Endothelial cell (in vitro differentiated cells): ENCODE measurements around the gene CPA2. TPM values are rescaled to one million over a fixed set of nuclear protein-coding genes. Genes with fewer than 3 reads are reported as not detected.

Experiments
- DNase-seq: peaks from one replicate; pipeline ENCODE4 v3.0.0; 2021; ENCODE audit warnings: low spot score
- H3K27ac Mint-ChIP-seq: one replicate; pipeline ENCODE4 v1.8.0; 2021; ENCODE audit warnings: mixed read lengths, inconsistent platforms; ENCODE audit not compliant: unreplicated experiment
- H3K27me3 Mint-ChIP-seq: one replicate; pipeline ENCODE4 v1.8.0; 2021; ENCODE audit warnings: mild to moderate bottlenecking, moderate library complexity, mixed read lengths, inconsistent platforms; ENCODE audit not compliant: unreplicated experiment
- H3K36me3 Mint-ChIP-seq: one replicate; pipeline ENCODE4 v1.8.0; 2021; ENCODE audit warnings: mild to moderate bottlenecking, low read depth, mixed read lengths, inconsistent platforms; ENCODE audit not compliant: unreplicated experiment
- H3K4me1 Mint-ChIP-seq: one replicate; pipeline ENCODE4 v1.8.0; 2021; ENCODE audit warnings: mild to moderate bottlenecking, mixed read lengths, inconsistent platforms; ENCODE audit not compliant: unreplicated experiment
- H3K4me3 Mint-ChIP-seq: one replicate; pipeline ENCODE4 v1.8.0; 2021; ENCODE audit warnings: mild to moderate bottlenecking, mixed read lengths, inconsistent platforms; ENCODE audit not compliant: unreplicated experiment
- H3K9me3 Mint-ChIP-seq: one replicate; pipeline ENCODE4 v1.8.0; 2021; ENCODE audit warnings: mixed read lengths, inconsistent platforms; ENCODE audit not compliant: unreplicated experiment
- long read RNA-seq: library from polyadenylated mRNA; unstranded; transcript quantifications from one replicate; pipeline ENCODE4 v2.0.0, GENCODE V29; 2020; ENCODE audit not compliant: unreplicated experiment
- total RNA-seq: library from RNA; stranded (reverse); fragmentation: NEBNext Ultra II Directional; extraction: Animal tissue kit (Norgen Biotek cat#: 25700); gene quantifications from one replicate; pipeline ENCODE4 v1.2.1, GENCODE V29; 2021; ENCODE audit not compliant: unreplicated experiment
- TF ChIP-seq, protein P1 (sequence below): fragments of 200-600 bp; sonication (generic); IDR thresholded peaks from one replicate; pipeline ENCODE4 v1.5.0; 2021; ENCODE audit warnings: antibody characterized with exemption; ENCODE audit not compliant: unreplicated experiment

CPA2 gene
- total RNA-seq, result not detected
- long read RNA-seq, result 0 reads

DNA sequence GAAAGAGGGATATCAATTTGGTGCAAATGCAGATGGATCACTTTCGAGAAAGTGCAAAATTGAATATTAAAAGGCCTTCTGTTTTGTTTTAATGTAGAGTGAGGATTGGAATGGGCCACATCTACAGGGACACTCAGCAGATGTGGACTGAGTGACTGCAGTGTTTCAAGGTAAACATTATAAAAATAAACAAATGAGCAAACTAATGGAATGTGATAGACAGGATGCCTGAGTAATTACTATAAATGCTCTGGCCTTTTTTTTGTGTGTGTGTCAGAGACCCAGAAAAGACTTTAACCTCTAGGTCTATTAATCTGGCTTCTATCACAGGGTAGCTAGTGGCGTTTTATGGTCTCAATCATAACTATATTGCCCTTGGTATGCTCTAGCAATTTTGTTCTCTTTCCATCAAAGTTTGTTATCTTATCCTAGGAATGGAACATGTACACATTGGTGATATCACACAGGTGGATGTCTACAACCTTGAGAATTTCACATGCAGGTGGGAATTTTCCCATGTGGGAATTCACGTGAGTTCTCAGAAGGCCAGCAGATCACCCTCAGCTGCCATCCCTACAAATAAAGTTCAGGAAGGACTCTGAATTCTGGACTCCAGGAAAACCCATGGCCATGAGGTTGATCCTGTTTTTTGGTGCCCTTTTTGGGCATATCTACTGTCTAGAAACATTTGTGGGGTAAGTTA, at the start of gene CPA2:
Gene CPA2, plus strand, starts transcription at position 606 of the 703 bp plus-strand sequence. Its CDS starts 19 bp downstream, at position 625.
- Mint-ChIP-seq H3K9me3 (no peaks in the 10 kb centered on the region), H3K4me3 (no peak within 1 kb of the TSS), H3K36me3 (no peaks in the 10 kb centered on the region), H3K27me3 (peaks cover 2% of the 10 kb centered on the region), H3K27ac (no peak within 1 kb of the TSS), H3K4me1 (peaks cover 17% of the 10 kb centered on the region)
- TF ChIP-seq, protein P1, sequence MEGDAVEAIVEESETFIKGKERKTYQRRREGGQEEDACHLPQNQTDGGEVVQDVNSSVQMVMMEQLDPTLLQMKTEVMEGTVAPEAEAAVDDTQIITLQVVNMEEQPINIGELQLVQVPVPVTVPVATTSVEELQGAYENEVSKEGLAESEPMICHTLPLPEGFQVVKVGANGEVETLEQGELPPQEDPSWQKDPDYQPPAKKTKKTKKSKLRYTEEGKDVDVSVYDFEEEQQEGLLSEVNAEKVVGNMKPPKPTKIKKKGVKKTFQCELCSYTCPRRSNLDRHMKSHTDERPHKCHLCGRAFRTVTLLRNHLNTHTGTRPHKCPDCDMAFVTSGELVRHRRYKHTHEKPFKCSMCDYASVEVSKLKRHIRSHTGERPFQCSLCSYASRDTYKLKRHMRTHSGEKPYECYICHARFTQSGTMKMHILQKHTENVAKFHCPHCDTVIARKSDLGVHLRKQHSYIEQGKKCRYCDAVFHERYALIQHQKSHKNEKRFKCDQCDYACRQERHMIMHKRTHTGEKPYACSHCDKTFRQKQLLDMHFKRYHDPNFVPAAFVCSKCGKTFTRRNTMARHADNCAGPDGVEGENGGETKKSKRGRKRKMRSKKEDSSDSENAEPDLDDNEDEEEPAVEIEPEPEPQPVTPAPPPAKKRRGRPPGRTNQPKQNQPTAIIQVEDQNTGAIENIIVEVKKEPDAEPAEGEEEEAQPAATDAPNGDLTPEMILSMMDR, result no peak
- no peak for DNase-seq

GRCh38 chr7:130218806-130219620, 47.6 kb upstream of the CPA2 start:
- TF ChIP-seq, protein P1, result no peak
- Mint-ChIP-seq H3K27me3 (no peaks in the 10 kb centered on the region), H3K4me3 (no peak overlapping the region), H3K4me1 (no peaks in the 10 kb centered on the region), H3K9me3 (no peaks in the 10 kb centered on the region), H3K36me3 (no peaks in the 10 kb centered on the region), H3K27ac (no peak overlapping the region)
- DNase-seq, result no peak

GRCh38 chr7:130219871-130220270, 46.8 kb upstream of the CPA2 start:
- Mint-ChIP-seq H3K4me1 (no peaks in the 10 kb centered on the region), H3K4me3 (no peak overlapping the region), H3K27ac (no peak overlapping the region), H3K36me3 (no peaks in the 10 kb centered on the region), H3K27me3 (no peaks in the 10 kb centered on the region), H3K9me3 (no peaks in the 10 kb centered on the region)
- TF ChIP-seq, protein P1, result no peak
- no peak for DNase-seq

DNA sequence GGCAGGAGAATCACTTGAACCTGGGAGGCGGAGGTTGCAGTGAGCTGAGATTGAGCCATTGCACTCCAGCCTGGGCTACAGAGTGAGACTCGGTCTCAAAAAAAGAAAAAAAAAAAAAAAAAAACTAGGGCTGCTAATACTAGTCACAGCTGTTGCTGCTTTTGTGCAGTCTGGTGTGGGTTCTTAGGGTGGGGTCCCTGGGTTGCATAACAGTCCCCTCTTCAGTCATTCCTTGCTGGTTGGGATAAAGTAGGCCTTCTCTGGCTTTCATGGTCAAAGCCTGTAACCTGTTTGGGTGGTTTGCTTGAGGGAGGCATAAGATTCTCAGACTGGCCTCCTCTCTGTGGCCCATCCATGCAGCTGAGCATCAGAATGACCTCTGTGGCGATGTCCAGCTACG, 44.9 kb upstream of the CPA2 start:
- H3K4me3 Mint-ChIP-seq, result no peak overlapping the region

More for the DNA sequence above, 44.9 kb upstream of the CPA2 start:
- Mint-ChIP-seq H3K4me1 (no peaks in the 10 kb centered on the region), H3K9me3 (no peaks in the 10 kb centered on the region), H3K27ac (no peak overlapping the region), H3K27me3 (no peaks in the 10 kb centered on the region), H3K36me3 (no peaks in the 10 kb centered on the region)
- TF ChIP-seq, protein P1, result no peak
- DNase-seq, result no peak
